Naive thymus-derived CD8-positive, alpha-beta T cell (primary cell): Measurements from ENCODE around the gene SCN5A. TPM values are rescaled to one million over a fixed set of nuclear protein-coding genes. Genes with fewer than 3 reads are reported as not detected.

Source experiments
- ATAC-seq, 2 donors: fragments of 150-1000 bp; cut with Tn5 transposase in 1 of 2; sonication (Bioruptor Pico), chemical (Tn5 transposase) in 1 of 2; 1 replicate in 1 of 2; 2 replicates in 1 of 2; pipeline ENCODE4 v1.10.0; 2021; ENCODE audit warnings: mild to moderate bottlenecking in 2 of 2, moderate library complexity in 2 of 2
- POLR2A ChIA-PET: fragments of 350-600 bp; sonication (Branson Sonifier 250); formaldehyde crosslinking; loops from one replicate; lab custom pipeline; 2021; ENCODE audit warnings: antibody characterized with exemption; lab: Charles Lee
- DNase-seq, 10 donors: peaks; one replicate each; pipeline versions ENCODE4 v3.0.0 to v3.0.0-alpha.2; 2020 to 2022
- H3K27ac Mint-ChIP-seq, 10 donors: one replicate each; pipeline ENCODE4 v1.8.0; 2020 to 2022; ENCODE audit warnings: mild to moderate bottlenecking in 10 of 10, mixed read lengths in 10 of 10, moderate library complexity in 4 of 10, inconsistent platforms in 1 of 10
- H3K27me3 Mint-ChIP-seq, 5 donors: one replicate each; pipeline ENCODE4 v1.8.0; 2021 to 2022; ENCODE audit warnings: mixed read lengths in 5 of 5
- H3K36me3 Mint-ChIP-seq, 3 donors: one replicate each; pipeline ENCODE4 v1.8.0; 2020 to 2022; ENCODE audit warnings: mixed read lengths in 3 of 3, mild to moderate bottlenecking in 2 of 3, inconsistent platforms in 1 of 3
- H3K4me1 Mint-ChIP-seq, 4 donors: one replicate each; pipeline ENCODE4 v1.8.0; 2021 to 2022; ENCODE audit warnings: mixed read lengths in 4 of 4
- H3K4me3 Mint-ChIP-seq, 10 donors: one replicate each; pipeline ENCODE4 v1.8.0; 2020 to 2022; ENCODE audit warnings: mild to moderate bottlenecking in 10 of 10, mixed read lengths in 10 of 10, moderate library complexity in 6 of 10, inconsistent platforms in 1 of 10
- H3K9me3 Mint-ChIP-seq, 9 donors: one replicate each; pipeline ENCODE4 v1.8.0; 2020 to 2022; ENCODE audit warnings: mixed read lengths in 9 of 9, mild to moderate bottlenecking in 3 of 9, inconsistent platforms in 1 of 9, moderate library complexity in 1 of 9
- polyA plus RNA-seq, 3 donors: library from polyadenylated mRNA; unstranded; fragments of 300-500 nt; fragmentation: Illumina TruSeq; gene quantifications; one replicate each; pipeline ENCODE4 v1.2.3, GENCODE V29; 2021
- total RNA-seq, 8 experiments: library from RNA in 2 of 8; stranded (reverse) in 2 of 8; gene quantifications; one replicate each; pipeline ENCODE4 v1.2.3 and lab custom pipeline; 2021 to 2026

SCN5A gene
- total and polyA plus RNA-seq, 5 experiments from 2014 or later = 0.25 to 0.55 TPM; not detected in 3

DNA sequence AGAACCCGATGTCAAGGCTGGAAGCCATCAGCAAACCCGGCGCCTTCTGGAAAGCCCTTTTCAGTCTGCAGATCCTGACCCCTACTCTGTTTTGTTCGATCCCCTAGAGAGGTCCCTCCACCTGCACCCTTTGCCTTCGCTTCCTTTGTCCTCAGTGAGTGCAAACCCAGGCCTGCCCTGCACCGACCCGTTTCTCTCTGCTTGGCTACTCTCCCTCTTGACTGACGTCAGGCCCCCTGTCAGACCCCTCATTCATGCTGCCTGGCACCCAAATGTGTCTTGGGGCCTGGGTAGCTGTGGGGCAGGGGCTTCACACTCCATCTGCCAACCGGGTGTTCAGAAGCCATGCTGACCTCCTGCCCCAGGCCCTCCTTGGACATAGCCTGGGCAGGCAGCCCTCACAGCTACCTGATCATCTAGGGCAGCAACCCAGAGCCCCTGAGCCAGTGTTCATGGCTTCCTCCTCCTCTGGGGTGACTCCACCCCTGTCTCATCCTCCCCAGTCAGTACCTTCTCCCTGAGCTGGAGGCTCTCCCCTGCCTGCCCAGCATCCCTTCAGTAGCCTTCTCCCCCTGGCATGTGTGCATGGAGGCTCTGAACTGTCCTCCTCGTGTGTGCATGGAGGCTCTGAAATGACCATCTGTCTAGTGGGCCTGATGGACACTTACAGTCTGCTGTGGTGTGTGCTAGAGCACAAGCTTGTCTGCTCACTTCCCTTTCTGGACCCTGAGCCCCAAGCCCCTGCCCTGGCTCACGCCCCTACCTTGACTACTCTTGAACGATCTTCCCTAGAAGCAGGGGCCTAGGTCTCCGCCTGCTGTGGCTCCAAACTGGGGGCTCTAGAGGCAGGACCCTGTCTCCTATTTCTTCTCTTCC is 83.9 kb downstream of the SCN5A start:
- DNase-seq (no peak), ATAC-seq (no peak)
- H3K9me3 Mint-ChIP-seq = peaks cover 0 to 1% (median 0%) of the 10 kb centered on the region in 9 donors
- peak overlapping the region in 1 of 10 donors; percentile 46 for H3K27ac Mint-ChIP-seq
- peaks cover 0 to 5% (median 0%) of the 10 kb centered on the region in 5 donors for H3K27me3 Mint-ChIP-seq
- no peaks in the 10 kb centered on the region for H3K36me3 Mint-ChIP-seq
- POLR2A ChIA-PET = no interaction called here
- H3K4me1 Mint-ChIP-seq = peaks cover 0 to 5% (median 0%) of the 10 kb centered on the region in 4 donors
- H3K4me3 Mint-ChIP-seq = no peak overlapping the region

DNA sequence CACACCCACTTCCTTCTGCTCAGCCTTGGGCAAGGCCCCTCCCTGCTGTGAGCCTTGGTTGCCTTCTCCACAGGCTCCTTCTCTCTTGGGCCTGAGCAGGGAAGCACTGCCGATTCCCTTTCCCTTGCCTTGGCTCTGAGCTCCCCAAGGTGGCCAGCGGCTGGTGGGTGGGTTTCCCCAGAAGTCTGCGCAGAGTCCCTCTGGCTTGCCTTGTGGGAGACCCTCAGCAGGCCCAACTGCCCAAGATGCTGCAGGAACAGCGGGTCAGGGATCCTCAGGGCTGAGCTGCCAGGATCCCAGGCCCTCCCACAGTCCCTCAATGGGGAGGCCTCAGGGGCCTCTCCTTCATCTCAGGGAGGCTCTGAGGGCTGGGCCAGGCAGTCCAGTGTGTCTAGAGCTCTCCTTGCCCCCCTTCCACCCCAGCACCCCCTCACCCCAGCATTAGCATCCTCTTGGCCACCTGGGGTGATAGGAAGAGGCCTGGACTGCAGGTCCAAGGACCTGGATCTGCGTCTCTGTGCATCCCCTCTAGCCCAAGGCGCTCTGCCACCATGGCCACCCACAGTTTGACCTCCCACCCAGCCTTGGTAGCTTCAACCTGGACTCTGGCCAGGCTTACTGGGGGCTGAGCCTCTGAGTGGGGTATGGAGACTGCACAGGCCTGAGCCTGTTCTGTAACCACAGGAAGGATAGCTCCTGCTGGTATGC is 84.7 kb downstream of the SCN5A start:
- H3K4me3 Mint-ChIP-seq = no peak overlapping the region
- ATAC-seq (no peak), DNase-seq (peak in 1 of 10 donors; percentile 11)
- H3K36me3 Mint-ChIP-seq = no peaks in the 10 kb centered on the region
- H3K4me1 Mint-ChIP-seq = peaks cover 0 to 5% (median 0%) of the 10 kb centered on the region in 4 donors
- H3K27ac Mint-ChIP-seq = no peak overlapping the region
- peaks cover 0 to 1% (median 0%) of the 10 kb centered on the region in 9 donors for H3K9me3 Mint-ChIP-seq
- POLR2A ChIA-PET = no interaction called here
- H3K27me3 Mint-ChIP-seq = peaks cover 0 to 5% (median 0%) of the 10 kb centered on the region in 5 donors

DNA sequence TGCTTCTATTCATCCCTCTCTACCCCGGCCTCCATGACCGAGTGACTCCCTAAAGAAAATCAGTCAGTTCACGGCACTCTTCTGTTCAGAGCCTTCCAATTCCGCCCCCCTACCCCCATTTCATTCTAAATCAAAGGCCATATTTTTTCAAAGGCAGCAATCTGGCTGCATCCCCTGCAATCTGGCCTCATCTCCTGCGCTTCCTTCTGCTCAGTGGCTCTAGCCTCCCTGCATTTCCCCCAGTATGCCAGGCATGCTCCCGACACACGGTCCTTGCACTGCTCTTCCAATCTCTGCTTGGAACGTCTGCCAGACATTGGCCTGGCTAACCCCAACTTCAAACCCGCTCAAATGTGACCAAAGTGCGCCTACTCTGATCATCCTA is 85.6 kb downstream of the SCN5A start:
- DNase-seq = peak in 1 of 10 donors; percentile 8
- Mint-ChIP-seq H3K9me3 (peaks cover 0 to 1% (median 0%) of the 10 kb centered on the region in 9 donors), H3K27me3 (peaks cover 0 to 5% (median 0%) of the 10 kb centered on the region in 5 donors), H3K36me3 (no peaks in the 10 kb centered on the region), H3K27ac (peak overlapping the region in 1 of 10 donors; percentile 45), H3K4me3 (no peak overlapping the region), H3K4me1 (peaks cover 0 to 5% (median 0%) of the 10 kb centered on the region in 4 donors)
- POLR2A ChIA-PET = no interaction called here
- no peak for ATAC-seq

DNA sequence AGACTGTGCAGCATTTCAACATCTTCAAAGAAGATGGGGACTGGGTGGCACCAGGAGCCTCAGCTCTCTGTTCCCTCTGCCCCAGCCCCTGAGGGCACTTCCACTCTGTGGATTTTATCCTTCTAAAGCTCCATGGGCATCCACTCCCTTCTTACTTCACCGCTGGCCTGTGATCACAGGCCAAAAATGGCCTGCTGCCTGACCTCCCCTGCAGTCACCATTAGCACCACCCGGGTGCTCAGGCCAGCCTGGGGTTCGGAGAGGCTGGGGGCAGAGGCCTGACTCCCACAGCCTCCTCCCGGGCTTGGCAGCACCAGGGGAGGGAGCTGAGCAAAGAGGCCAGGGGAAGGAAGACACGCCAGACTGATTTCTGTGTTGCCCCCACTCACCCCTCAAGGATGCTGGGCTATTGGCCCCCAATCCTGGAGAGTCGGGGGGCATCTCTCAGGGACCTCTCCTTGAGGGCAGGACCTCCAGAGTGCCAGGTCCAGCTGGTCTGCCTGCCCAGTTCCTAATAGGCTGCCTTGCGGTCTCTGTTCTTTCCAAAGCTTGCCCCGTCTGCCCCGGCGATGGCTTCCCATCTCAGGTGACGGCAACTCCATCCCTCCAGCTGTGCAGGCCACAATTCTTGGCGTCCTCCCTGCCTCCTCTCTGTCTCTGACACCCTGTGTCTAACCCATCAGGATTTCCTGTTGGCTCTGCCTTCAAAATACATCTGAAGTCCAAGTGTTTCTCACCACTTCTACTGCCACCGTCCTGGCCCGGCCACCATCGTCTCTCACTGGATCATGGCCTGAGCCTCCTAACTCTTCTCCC is 86.2 kb downstream of the SCN5A start:
- H3K27me3 Mint-ChIP-seq = peaks cover 0 to 5% (median 0%) of the 10 kb centered on the region in 5 donors

DNA sequence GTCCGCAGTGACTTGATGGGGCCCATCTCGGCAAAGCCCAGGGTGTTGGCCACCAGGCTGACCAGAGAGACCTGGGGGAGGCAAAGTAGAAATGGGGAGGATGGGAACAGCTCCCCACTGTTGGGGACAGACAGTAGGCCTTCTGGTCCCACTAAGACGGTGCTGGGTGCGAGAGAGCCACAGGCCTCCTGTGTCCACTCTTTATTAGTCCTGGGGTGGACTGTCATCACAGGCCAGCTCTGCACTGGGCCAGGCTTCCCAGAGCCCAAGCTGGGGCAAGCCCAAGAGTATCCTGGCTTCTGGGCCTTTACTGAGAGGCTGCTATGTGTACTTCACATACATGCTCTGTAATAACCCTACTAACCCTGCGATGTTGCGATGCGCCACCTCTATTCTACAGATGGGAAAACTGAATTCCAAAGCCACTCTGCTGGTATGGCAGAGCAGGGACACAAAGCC is 87.0 kb downstream of the SCN5A start:
- ATAC-seq (no peak), DNase-seq (peak in 1 of 10 donors; percentile 6)
- Mint-ChIP-seq H3K36me3 (no peaks in the 10 kb centered on the region), H3K4me1 (peaks cover 0 to 5% (median 0%) of the 10 kb centered on the region in 4 donors), H3K4me3 (no peak overlapping the region), H3K27me3 (peaks cover 0 to 5% (median 0%) of the 10 kb centered on the region in 5 donors), H3K9me3 (peaks cover 0 to 1% (median 0%) of the 10 kb centered on the region in 9 donors), H3K27ac (no peak overlapping the region)
- POLR2A ChIA-PET = no interaction called here

More for the DNA sequence above, 86.2 kb downstream of the SCN5A start:
- Mint-ChIP-seq H3K4me1 (peaks cover 0 to 5% (median 0%) of the 10 kb centered on the region in 4 donors), H3K27ac (no peak overlapping the region), H3K4me3 (no peak overlapping the region), H3K36me3 (no peaks in the 10 kb centered on the region), H3K9me3 (peaks cover 0 to 1% (median 0%) of the 10 kb centered on the region in 9 donors)
- ATAC-seq = no peak
- POLR2A ChIA-PET = no interaction called here
- DNase-seq = peak in 1 of 10 donors; percentile 7

DNA sequence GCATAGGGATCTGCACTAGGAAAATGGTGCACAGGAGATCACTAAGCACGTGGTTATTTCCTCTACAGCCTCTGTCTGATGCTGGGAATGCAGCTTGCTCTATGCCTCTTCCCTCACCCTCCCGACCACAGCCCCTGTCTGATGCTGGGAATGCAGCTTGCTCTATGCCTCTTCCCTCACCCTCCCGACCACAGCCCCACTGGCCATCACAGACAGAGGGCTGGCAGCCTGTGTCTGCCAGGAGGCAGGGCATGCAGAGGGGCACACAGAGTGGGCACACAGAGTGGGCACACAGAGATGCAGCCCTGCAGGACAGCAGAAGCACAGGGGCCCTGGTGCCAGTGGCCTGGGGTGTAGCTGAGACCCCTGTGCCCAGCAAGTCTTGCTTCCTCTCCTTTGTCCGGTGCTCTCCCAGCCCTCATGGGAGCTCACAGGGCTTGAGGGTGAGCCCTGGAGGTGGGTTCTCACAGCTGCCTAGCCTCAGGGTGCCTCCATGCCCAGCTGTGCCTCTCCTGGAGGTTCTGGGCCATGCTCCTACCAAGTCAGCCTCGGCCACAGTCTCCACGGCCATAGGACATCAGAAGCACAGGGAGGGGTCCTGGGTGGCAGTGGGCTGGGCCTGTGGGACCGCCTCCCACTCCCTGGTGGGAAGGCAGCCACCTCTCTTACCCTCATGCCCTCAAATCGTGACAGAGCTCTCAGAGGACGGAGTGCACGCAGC is 87.6 kb downstream of the SCN5A start:
- Mint-ChIP-seq H3K36me3 (no peaks in the 10 kb centered on the region), H3K4me3 (no peak overlapping the region), H3K27ac (no peak overlapping the region), H3K4me1 (peaks cover 0 to 5% (median 0%) of the 10 kb centered on the region in 4 donors), H3K27me3 (peaks cover 0 to 5% (median 0%) of the 10 kb centered on the region in 5 donors), H3K9me3 (peaks cover 0 to 1% (median 0%) of the 10 kb centered on the region in 9 donors)
- ATAC-seq (no peak), DNase-seq (peak in 1 of 10 donors; percentile 11)
- POLR2A ChIA-PET = no interaction called here

DNA sequence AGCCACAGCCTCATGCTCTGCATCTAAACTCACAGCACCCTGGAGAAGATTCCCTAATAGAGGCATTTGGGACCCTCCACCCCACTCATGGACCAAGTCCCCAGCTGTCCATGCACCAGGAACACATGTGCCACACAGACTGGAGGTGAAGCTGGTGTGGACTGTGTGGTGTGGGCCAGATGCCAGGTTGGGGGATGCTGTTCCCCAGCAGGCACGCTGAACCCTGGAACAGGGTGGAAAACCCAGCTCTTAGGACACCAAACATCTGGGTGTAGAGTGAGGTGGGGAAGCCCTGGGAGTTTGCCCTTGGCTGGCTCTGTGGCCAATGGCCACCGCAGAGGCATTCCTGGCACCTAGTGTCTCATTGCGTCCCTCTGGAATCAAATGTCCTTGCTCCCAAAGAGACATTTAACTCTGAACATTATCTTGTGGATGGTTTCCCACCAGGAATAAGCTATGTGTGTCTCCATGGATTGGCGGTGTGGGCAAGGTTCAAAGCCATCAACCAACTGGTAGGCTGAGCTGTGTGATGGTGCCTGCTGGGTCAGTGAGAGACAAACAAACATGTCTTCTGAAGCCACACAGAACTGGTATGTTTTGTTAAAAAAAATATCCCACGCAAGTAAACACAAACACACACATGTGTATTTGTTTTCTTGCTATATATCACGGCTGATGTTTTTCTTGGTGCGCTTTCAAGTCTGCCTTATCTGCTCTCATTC is 88.3 kb downstream of the SCN5A start:
- Mint-ChIP-seq H3K4me3 (no peak overlapping the region), H3K36me3 (no peaks in the 10 kb centered on the region), H3K27me3 (peaks cover 0 to 5% (median 0%) of the 10 kb centered on the region in 5 donors), H3K27ac (no peak overlapping the region), H3K9me3 (peaks cover 0 to 3% (median 0%) of the 10 kb centered on the region in 9 donors), H3K4me1 (peaks cover 0 to 3% (median 0%) of the 10 kb centered on the region in 4 donors)
- POLR2A ChIA-PET = no interaction called here
- DNase-seq (peak in 1 of 10 donors; percentile 6), ATAC-seq (no peak)

DNA sequence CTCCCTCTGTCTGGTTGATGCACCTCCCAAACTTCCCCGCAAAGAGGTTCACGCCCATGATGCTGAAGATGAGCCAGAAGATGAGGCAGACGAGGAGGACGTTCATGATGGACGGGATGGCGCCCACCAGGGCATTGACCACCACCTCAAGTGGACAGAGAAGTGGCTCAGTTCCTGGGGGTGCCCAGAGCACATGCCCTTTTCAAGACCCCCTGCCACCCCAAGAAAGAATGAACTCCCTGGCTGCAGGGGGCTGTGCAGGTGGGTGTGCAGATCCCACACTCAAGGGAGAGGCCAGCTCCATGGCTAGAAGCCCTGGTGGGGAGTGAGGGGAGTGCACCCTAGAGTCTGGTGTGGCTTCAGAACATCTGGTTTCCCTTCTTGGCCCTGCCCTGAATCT is 89.2 kb downstream of the SCN5A start:
- ATAC-seq (no peak), DNase-seq (no peak)
- H3K27me3 Mint-ChIP-seq = peaks cover 0 to 5% (median 0%) of the 10 kb centered on the region in 5 donors
- no peaks in the 10 kb centered on the region for H3K36me3 Mint-ChIP-seq
- H3K4me1 Mint-ChIP-seq = peaks cover 0 to under 1% (median 0%) of the 10 kb centered on the region in 4 donors
- no peak overlapping the region for H3K27ac Mint-ChIP-seq
- H3K9me3 Mint-ChIP-seq = peaks cover 0 to 3% (median 0%) of the 10 kb centered on the region in 9 donors
- POLR2A ChIA-PET = no interaction called here
- H3K4me3 Mint-ChIP-seq = no peak overlapping the region

DNA sequence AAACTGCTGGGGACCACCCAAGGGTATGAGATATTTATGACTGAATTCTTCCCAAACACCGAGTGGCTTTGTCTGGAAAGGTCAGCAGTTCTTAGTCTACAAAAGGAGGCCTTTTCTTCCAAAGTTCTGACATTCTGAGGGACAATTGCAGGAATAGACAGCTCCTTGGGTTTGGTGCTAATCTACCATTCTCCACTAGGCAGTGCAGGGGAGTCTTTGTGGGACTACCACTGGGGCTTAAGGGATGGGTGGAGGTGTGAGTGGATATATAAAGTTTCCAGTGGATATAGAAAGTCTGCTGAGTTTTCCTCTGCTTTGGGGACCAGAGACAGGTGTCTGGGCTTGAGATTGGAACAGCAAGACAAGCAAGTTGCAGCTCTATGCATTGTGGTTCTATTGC is 90.6 kb downstream of the SCN5A start:
- H3K36me3 Mint-ChIP-seq = no peaks in the 10 kb centered on the region
- ATAC-seq (no peak), DNase-seq (no peak)
- H3K9me3 Mint-ChIP-seq = peaks cover 0 to 9% (median 1%) of the 10 kb centered on the region in 9 donors
- peaks cover 0 to 9% (median under 1%) of the 10 kb centered on the region in 5 donors for H3K27me3 Mint-ChIP-seq
- POLR2A ChIA-PET = no interaction called here
- no peak overlapping the region for H3K4me3 Mint-ChIP-seq
- H3K4me1 Mint-ChIP-seq = no peaks in the 10 kb centered on the region
- no peak overlapping the region for H3K27ac Mint-ChIP-seq

DNA sequence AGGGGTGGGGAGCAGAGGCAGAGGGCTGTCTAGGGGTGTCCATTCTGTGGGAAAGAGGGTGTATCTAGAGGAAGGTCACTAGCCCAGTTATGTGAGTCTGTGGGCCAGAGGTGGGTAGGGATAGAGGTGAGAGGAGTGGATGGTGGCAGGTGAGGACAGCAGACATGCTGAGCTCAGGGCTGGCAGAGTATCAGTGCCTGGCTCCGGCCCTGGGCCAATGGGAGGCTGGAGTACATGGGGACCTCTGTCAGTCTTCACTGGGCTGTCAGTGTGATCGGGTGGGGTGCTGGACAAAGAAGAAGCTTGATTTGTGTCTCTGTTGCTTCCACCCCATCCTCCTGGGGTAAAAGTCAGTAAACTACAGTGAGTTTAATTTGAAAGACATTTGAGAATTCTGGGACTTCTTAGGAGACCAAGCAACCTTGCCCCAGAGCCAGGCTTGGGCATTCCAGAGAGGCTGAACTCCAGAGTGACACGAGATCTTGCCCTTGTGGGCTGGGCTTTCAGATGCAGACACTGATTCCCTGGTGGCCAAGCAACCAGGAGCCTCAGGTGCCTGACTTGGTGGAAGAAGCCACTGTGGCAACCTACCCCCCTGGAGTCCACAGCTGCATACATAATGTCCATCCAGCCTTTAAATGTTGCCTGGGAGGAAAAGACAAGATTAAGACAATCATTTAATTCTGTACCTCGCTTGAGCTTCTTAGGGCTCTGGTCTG is 92.7 kb downstream of the SCN5A start:
- Mint-ChIP-seq H3K36me3 (no peaks in the 10 kb centered on the region), H3K4me1 (no peaks in the 10 kb centered on the region), H3K27me3 (peaks cover 0 to 7% (median 2%) of the 10 kb centered on the region in 5 donors), H3K9me3 (peaks cover 0 to 10% (median 2%) of the 10 kb centered on the region in 9 donors), H3K4me3 (no peak overlapping the region), H3K27ac (no peak overlapping the region)
- ATAC-seq (no peak), DNase-seq (peak in 1 of 10 donors; percentile 41)
- POLR2A ChIA-PET = no interaction called here

DNA sequence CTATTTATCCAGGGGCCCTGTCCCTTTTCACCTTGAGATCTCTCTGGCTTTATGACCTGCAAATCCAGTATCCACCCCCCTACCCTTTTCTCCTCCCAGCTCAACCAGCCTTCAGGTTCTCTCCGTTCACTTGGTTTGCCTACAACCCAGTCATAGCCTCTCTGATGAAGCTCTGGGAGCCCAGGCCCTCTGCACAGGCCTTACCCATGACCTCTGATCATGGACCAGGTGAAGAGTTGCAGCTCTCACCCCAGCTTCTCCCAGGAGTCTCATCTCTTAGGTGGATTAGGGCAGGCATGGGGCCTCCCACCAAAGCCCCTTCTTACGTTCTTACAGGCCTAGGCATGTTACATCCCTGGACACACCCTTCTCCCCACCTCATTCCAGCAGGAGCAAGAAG is 93.6 kb downstream of the SCN5A start:
- Mint-ChIP-seq H3K4me3 (no peak overlapping the region), H3K4me1 (no peaks in the 10 kb centered on the region), H3K36me3 (no peaks in the 10 kb centered on the region), H3K27me3 (peaks cover 0 to 7% (median 2%) of the 10 kb centered on the region in 5 donors), H3K9me3 (peaks cover 0 to 10% (median 2%) of the 10 kb centered on the region in 9 donors), H3K27ac (peak overlapping the region in 1 of 10 donors; percentile 47)
- no peak for ATAC-seq
- POLR2A ChIA-PET = no interaction called here
- DNase-seq = no peak
